GM10266 (cell line): ENCODE data around the gene SARDH.
A peak's percentile ranks its signal among the peaks of the same experiment; 100 is the strongest.

Experiments used
- DNase-seq: peaks from one replicate; pipeline ENCODE4 v3.0.0; 2012; ENCODE audit errors: extremely low spot score
- TF ChIP-seq, protein P1 (sequence below): IDR thresholded peaks from 2 replicates; pipeline ENCODE4 v1.5.1; 2012; ENCODE audit warnings: mild to moderate bottlenecking, low read depth; ENCODE audit not compliant: control insufficient read depth, insufficient read depth; ENCODE audit errors: missing control alignments

SARDH gene

DNA sequence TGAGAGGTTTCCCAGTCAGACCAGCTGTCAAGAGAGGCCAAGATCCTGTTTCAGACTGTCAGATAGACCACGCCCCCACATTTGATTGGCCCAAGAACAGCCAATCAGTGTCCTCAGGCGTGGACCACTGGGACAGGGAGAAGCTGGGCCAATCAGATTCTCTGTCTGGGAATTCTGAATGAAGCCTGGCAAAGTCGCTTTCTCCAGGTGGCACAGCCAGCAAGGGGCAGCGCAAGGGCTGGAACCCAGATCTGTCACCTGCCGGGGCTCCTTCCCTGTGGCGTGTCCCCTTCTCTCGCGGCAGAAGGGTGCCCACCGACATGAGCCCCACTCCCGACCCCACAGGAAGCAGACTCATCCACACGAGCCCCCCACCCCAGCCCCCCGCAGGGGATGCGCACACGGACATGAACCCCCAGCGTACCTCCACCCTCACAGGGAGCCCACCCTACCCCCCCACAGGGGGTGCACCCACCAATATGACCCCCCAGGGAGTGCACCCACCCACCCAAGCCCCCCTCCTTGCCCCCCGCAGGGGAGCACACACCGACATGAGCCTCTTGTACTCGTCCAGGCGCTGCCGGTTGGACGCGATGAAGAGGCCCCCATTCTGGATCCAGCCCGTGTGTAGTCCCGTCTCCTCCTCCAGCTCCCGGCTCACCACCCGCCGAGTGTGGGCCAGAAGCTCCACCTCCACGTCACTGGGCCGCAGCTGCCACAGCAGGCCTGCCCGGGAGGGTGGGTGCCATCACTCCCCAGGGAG lies 6.1 kb downstream of the SARDH start:
- TF ChIP-seq, protein P1, sequence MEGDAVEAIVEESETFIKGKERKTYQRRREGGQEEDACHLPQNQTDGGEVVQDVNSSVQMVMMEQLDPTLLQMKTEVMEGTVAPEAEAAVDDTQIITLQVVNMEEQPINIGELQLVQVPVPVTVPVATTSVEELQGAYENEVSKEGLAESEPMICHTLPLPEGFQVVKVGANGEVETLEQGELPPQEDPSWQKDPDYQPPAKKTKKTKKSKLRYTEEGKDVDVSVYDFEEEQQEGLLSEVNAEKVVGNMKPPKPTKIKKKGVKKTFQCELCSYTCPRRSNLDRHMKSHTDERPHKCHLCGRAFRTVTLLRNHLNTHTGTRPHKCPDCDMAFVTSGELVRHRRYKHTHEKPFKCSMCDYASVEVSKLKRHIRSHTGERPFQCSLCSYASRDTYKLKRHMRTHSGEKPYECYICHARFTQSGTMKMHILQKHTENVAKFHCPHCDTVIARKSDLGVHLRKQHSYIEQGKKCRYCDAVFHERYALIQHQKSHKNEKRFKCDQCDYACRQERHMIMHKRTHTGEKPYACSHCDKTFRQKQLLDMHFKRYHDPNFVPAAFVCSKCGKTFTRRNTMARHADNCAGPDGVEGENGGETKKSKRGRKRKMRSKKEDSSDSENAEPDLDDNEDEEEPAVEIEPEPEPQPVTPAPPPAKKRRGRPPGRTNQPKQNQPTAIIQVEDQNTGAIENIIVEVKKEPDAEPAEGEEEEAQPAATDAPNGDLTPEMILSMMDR: no peak
- DNase-seq: no peak

GRCh38 chr9:133730994-133731715 lies 7.0 kb downstream of the SARDH start:
- TF ChIP-seq, protein P1: no peak
- no peak for DNase-seq

DNA sequence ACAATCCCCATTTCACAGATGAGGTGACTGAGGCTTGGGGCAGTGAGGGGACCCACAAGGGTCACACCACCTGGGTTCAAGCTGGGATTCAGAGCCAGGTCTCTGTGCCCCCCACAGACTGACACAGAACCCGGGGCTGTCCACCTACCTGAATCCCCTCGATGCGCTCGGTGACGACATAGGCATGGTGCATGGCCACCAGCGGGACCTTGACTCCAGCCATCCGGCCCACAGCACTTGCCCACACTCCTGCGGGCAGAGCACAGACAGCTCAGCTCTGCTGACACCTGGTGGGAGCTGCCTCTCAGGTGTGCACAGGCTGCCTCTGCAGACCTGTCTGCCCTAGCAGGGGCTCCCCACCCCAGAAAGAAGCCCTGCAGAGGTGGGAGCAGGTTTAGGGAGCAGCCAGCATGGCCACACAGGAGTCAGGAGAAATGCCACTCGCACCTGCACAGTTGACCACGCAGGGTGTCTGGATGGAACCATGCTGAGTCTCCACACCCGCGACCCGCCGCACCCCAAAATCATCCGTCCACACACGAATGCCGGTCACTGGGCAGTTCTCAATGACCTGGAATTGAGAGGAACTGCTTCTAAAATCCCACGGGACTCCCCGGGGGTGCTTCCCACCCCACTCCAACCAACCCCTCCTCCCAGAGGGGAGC lies 8.4 kb downstream of the SARDH start:
- no peak for DNase-seq
- TF ChIP-seq, protein P1: no peak

GRCh38 chr9:133728856-133729616 lies 9.1 kb downstream of the SARDH start:
- DNase-seq: no peak
- TF ChIP-seq, protein P1: no peak

GRCh38 chr9:133727876-133728441 lies 10.2 kb downstream of the SARDH start:
- TF ChIP-seq, protein P1: no peak
- no peak for DNase-seq

- no peak for DNase-seq
- TF ChIP-seq, protein P1: peak; percentile 22
These were observed 10.8 kb downstream of the SARDH start for GRCh38 chr9:133727277-133727875.
